IMR-90 (cell line): ENCODE results near the gene UNC13B. TPM values are rescaled to one million over a fixed set of nuclear protein-coding genes. Genes with fewer than 3 reads are reported as not detected.

Experiments
- ATAC-seq: fragments of 200-7000 bp; cut with Tn5 transposase; 2 replicates; pipeline ENCODE4 v1.9.1; 2020; ENCODE audit warnings: low read depth, mild to moderate bottlenecking, moderate library complexity
- BruUV-seq: library from RNA; stranded (reverse); fragments of 400-500 nt; replicated peaks from 2 replicates; lab custom pipeline; 2021; lab: Mats Ljungman, UMichigan
- CTCF ChIA-PET: fragments of 300-600 bp; formaldehyde crosslinking; extraction: SDS; loops from one replicate; lab custom pipeline; 2021; ENCODE audit warnings: antibody characterized with exemption; lab: Yijun Ruan, JAX
- POLR2A ChIA-PET: fragments of 300-600 bp; sonication (Branson Sonifier 250); formaldehyde crosslinking; loops from one replicate; lab custom pipeline; 2022; ENCODE audit warnings: antibody characterized with exemption; ENCODE audit not compliant: unreplicated experiment; lab: Charles Lee
- DNase-seq: peaks from one replicate; pipeline ENCODE4 v3.0.0; 2013
- H2AFZ ChIP-seq: replicated peaks from 2 replicates; pipeline ENCODE3; 2013; ENCODE audit warnings: low read length, mild to moderate bottlenecking; ENCODE audit not compliant: poor library complexity
- H2AK5ac ChIP-seq: 2 replicates; pipeline ENCODE4 v1.6.1; 2013; ENCODE audit warnings: low read depth, low read length, inconsistent platforms
- H2AK9ac ChIP-seq: replicated peaks from 2 replicates; pipeline ENCODE3; 2013; ENCODE audit warnings: mild to moderate bottlenecking, low read depth, low read length, moderate library complexity; ENCODE audit not compliant: poor library complexity
- H2BK120ac ChIP-seq: 2 replicates; pipeline ENCODE4 v1.6.1; 2013; ENCODE audit warnings: low read depth, low read length, inconsistent platforms
- H2BK15ac ChIP-seq: 3 replicates; pipeline ENCODE4 v1.6.1; 2013; ENCODE audit warnings: low read depth, low read length, inconsistent platforms
- H2BK20ac ChIP-seq: 2 replicates; pipeline ENCODE4 v1.6.1; 2013; ENCODE audit warnings: low read depth, mild to moderate bottlenecking, inconsistent platforms, low read length, moderate library complexity
- H2BK5ac ChIP-seq: 2 replicates; pipeline ENCODE4 v1.6.1; 2013; ENCODE audit warnings: mild to moderate bottlenecking, low read depth, low read length, inconsistent platforms; ENCODE audit not compliant: poor library complexity, severe bottlenecking
- H3K14ac ChIP-seq: replicated peaks from 2 replicates; pipeline ENCODE4 v1.6.1; 2013; ENCODE audit warnings: low read depth, low read length, inconsistent platforms
- H3K18ac ChIP-seq: 2 replicates; pipeline ENCODE4 v1.6.1; 2013; ENCODE audit warnings: low read depth, low read length, control low read depth
- H3K23ac ChIP-seq: 2 replicates; pipeline ENCODE4 v1.6.1; 2013; ENCODE audit warnings: low read depth, low read length, inconsistent platforms
- H3K27ac ChIP-seq: 2 replicates; pipeline ENCODE4 v1.5.1; 2013; ENCODE audit warnings: mild to moderate bottlenecking, control low read depth, low read length; ENCODE audit not compliant: insufficient read depth
- H3K27me3 ChIP-seq: 2 replicates; pipeline ENCODE4 v1.6.1; 2013; ENCODE audit warnings: low read length; ENCODE audit not compliant: control insufficient read depth, insufficient read depth
- H3K36me3 ChIP-seq: 2 replicates; pipeline ENCODE4 v1.6.1; 2013; ENCODE audit warnings: low read length, mixed read lengths; ENCODE audit not compliant: control insufficient read depth, insufficient read depth
- H3K4ac ChIP-seq: 2 replicates; pipeline ENCODE4 v1.6.1; 2013; ENCODE audit warnings: low read depth, low read length, inconsistent platforms
- H3K4me1 ChIP-seq: 2 replicates; pipeline ENCODE4 v1.6.1; 2013; ENCODE audit warnings: low read length, mixed read lengths; ENCODE audit not compliant: control insufficient read depth, insufficient read depth
- H3K4me2 ChIP-seq: 2 replicates; pipeline ENCODE4 v1.6.1; 2013; ENCODE audit warnings: low read depth, mild to moderate bottlenecking, control low read depth, low read length, moderate library complexity
- H3K4me3 ChIP-seq: 2 replicates; pipeline ENCODE4 v1.5.1; 2013; ENCODE audit warnings: low read depth, mild to moderate bottlenecking, control low read depth, low read length, moderate library complexity; ENCODE audit not compliant: insufficient read depth
- H3K56ac ChIP-seq: 2 replicates; pipeline ENCODE4 v1.6.1; 2013; ENCODE audit warnings: low read length, inconsistent platforms; ENCODE audit not compliant: insufficient read depth; ENCODE audit errors: extremely low read depth
- H3K79me1 ChIP-seq, 2 experiments: 2 replicates each; pipeline ENCODE4 v1.6.1; 2013; ENCODE audit warnings: low read length in 2 of 2, inconsistent platforms in 1 of 2, low read depth in 1 of 2
- H3K9ac ChIP-seq: 2 replicates; pipeline ENCODE4 v1.6.1; 2013; ENCODE audit warnings: low read depth, low read length, control low read depth
- H3K9me1 ChIP-seq: 2 replicates; pipeline ENCODE4 v1.6.1; 2013; ENCODE audit warnings: low read length, inconsistent platforms; ENCODE audit not compliant: insufficient read depth
- H3K9me3 ChIP-seq: 2 replicates; pipeline ENCODE4 v1.6.1; 2013; ENCODE audit warnings: low read length; ENCODE audit not compliant: control insufficient read depth, insufficient read depth
- H4K20me1 ChIP-seq: 2 replicates; pipeline ENCODE4 v1.6.1; 2013; ENCODE audit warnings: low read length, inconsistent platforms; ENCODE audit not compliant: insufficient read depth
- H4K5ac ChIP-seq: 2 replicates; pipeline ENCODE4 v1.6.1; 2013; ENCODE audit warnings: mild to moderate bottlenecking, low read depth, low read length, control low read depth
- H4K8ac ChIP-seq, 2 experiments: 2 replicates each; pipeline ENCODE4 v1.6.1; 2013; ENCODE audit warnings: low read depth in 2 of 2, low read length in 2 of 2, control low read depth in 1 of 2, inconsistent platforms in 1 of 2
- H4K91ac ChIP-seq: 2 replicates; pipeline ENCODE4 v1.6.1; 2013; ENCODE audit warnings: low read depth, low read length, inconsistent platforms; ENCODE audit not compliant: insufficient read depth
- BHLHE40 ChIP-seq: fragments of 150-350 bp; IDR thresholded peaks from 2 replicates; pipeline ENCODE4 v1.6.1; 2016; ENCODE audit warnings: mild to moderate bottlenecking, low read depth, low read length
- CEBPB ChIP-seq: IDR thresholded peaks from 2 replicates; pipeline ENCODE4 v1.6.1; 2012; ENCODE audit warnings: low read depth, low read length, improper control_type of control experiment
- CHD1 ChIP-seq: IDR thresholded peaks from 2 replicates; pipeline ENCODE4 v1.6.1; 2012; ENCODE audit warnings: low read depth, low read length, improper control_type of control experiment
- MAFK ChIP-seq: IDR thresholded peaks from 2 replicates; pipeline ENCODE4 v1.6.1; 2012; ENCODE audit warnings: low read depth, low read length, improper control_type of control experiment
- MXI1 ChIP-seq: IDR thresholded peaks from 2 replicates; pipeline ENCODE4 v1.6.1; 2012; ENCODE audit warnings: low read depth, mild to moderate bottlenecking, low read length, moderate library complexity, borderline replicate concordance
- NFE2L2 ChIP-seq: fragments of 150-350 bp; IDR thresholded peaks from 2 replicates; pipeline ENCODE4 v1.6.1; 2016; ENCODE audit warnings: low read depth, mild to moderate bottlenecking, low read length
- POLR2A ChIP-seq: IDR thresholded peaks from 2 replicates; pipeline ENCODE4 v1.6.1; 2012; ENCODE audit warnings: mild to moderate bottlenecking, low read depth, low read length
- RAD21 ChIP-seq: IDR thresholded peaks from 2 replicates; pipeline ENCODE4 v1.6.1; 2012; ENCODE audit warnings: low read length, improper control_type of control experiment
- RCOR1 ChIP-seq: IDR thresholded peaks from 2 replicates; pipeline ENCODE4 v1.6.1; 2012; ENCODE audit warnings: mild to moderate bottlenecking, low read length, improper control_type of control experiment; ENCODE audit not compliant: insufficient replicate concordance
- SMC3 ChIP-seq: fragments of 150-350 bp; IDR thresholded peaks from 2 replicates; pipeline ENCODE4 v1.6.1; 2016; ENCODE audit warnings: low read depth, mild to moderate bottlenecking, antibody characterized with exemption, low read length, moderate library complexity
- USF2 ChIP-seq: fragments of 150-350 bp; IDR thresholded peaks from 2 replicates; pipeline ENCODE4 v1.6.1; 2017; ENCODE audit warnings: mild to moderate bottlenecking, antibody characterized with exemption, low read length, low read depth
- WGBS, 2 experiments: methylation state at CpG; one replicate each; pipeline versions ENCODE4 v1.1.5 to v1.1.7; 2013; ENCODE audit warnings: missing lambda C conversion rate in 2 of 2; ENCODE audit not compliant: insufficient read length in 1 of 2; ENCODE audit errors: extremely low coverage in 2 of 2; 5-methylcytosine and 5-hydroxymethylcytosine counted together
- dilution Hi-C: fragments of 300-500 bp; cut with HindIII; formaldehyde crosslinking; loops from one replicate; pipeline ENCODE4 v1.14.3; 2018; ENCODE audit warnings: low sequenced_read_pairs; ENCODE audit not compliant: unreplicated experiment
- in situ Hi-C: fragments of 300-500 bp; cut with MboI; formaldehyde crosslinking; loops from 3 replicates; pipeline ENCODE4 v1.14.3; 2019; ENCODE audit warnings: low sequenced_read_pairs, inconsistent platforms, mixed read lengths
- intact Hi-C: fragments of 100-400 bp; cut with micrococcal nuclease; formaldehyde crosslinking; loops from 2 replicates; pipeline ENCODE4 v1.10.0; 2022
- polyA plus RNA-seq, 3 experiments: library from polyadenylated mRNA; depleted of rRNA; stranded (reverse); fragments of >200 nt; gene quantifications; 2 replicates each; pipeline ENCODE4 v1.2.3, GENCODE V29; 2012; ENCODE audit warnings: low replicate concordance in 1 of 3
- total RNA-seq: library from RNA; depleted of rRNA; stranded (reverse); fragments of >200 nt; gene quantifications from 2 replicates; pipeline ENCODE4 v1.2.3, GENCODE V29; 2012
- TF ChIP-seq, protein P1 (sequence below): conservative IDR thresholded peaks from 2 replicates; pipeline ENCODE4 v1.5.1; 2012; ENCODE audit warnings: mild to moderate bottlenecking, low read depth, low read length, improper control_type of control experiment
- TF ChIP-seq, protein P2 (sequence below): fragments of 150-350 bp; IDR thresholded peaks from 2 replicates; pipeline ENCODE4 v1.6.1; 2016; ENCODE audit warnings: low read depth, mild to moderate bottlenecking, low read length, moderate library complexity, borderline replicate concordance

The UNC13B gene
- total and polyA plus RNA-seq, 2 of the 4 experiments (the other 2 are of a cell fraction), result 7.5 to 14.3 TPM

GRCh38 chr9:35226651-35227050 lies 64.8 kb downstream of the UNC13B start:
- no peaks in the 10 kb centered on the region for H4K20me1 ChIP-seq
- 0 out of 2 replicates have a peak, but pooled peaks cover 2% of the 10 kb centered on the region for H3K9me1 ChIP-seq
- no peak overlapping the region for H3K18ac ChIP-seq
- H2BK20ac ChIP-seq, result no peak overlapping the region
- dilution Hi-C loops (no loop called here), intact Hi-C loops (no loop called here), in situ Hi-C loops (no loop called here)
- H3K4me2 ChIP-seq, result no peak overlapping the region
- no peak overlapping the region for H3K56ac ChIP-seq
- peaks cover 0 to 3% of the 10 kb centered on the region in 2 experiments; a peak in 1 of 4 replicates for H3K79me1 ChIP-seq
- CTCF ChIA-PET, result interaction anchor here (0.9 kb wide), 1 partner anchor 23 kb away, joined by 3 read pairs; no protein-coding TSS in a partner anchor
- no peak overlapping the region for H3K14ac ChIP-seq
- no peak overlapping the region for H4K8ac ChIP-seq
- H3K4me3 ChIP-seq, result no peak overlapping the region
- BruUV-seq, result no TSS peak
- no CpG with 5 or more reads among the region's 3 CpGs for WGBS, 2 experiments
- no peak overlapping the region for H3K4ac ChIP-seq
- ATAC-seq (no peak), DNase-seq (no peak)
- no peak overlapping the region for H4K5ac ChIP-seq
- POLR2A ChIA-PET, result no interaction called here
- H2BK15ac ChIP-seq, result no peak overlapping the region
- H4K91ac ChIP-seq, result no peak overlapping the region
- TF ChIP-seq, protein P1, sequence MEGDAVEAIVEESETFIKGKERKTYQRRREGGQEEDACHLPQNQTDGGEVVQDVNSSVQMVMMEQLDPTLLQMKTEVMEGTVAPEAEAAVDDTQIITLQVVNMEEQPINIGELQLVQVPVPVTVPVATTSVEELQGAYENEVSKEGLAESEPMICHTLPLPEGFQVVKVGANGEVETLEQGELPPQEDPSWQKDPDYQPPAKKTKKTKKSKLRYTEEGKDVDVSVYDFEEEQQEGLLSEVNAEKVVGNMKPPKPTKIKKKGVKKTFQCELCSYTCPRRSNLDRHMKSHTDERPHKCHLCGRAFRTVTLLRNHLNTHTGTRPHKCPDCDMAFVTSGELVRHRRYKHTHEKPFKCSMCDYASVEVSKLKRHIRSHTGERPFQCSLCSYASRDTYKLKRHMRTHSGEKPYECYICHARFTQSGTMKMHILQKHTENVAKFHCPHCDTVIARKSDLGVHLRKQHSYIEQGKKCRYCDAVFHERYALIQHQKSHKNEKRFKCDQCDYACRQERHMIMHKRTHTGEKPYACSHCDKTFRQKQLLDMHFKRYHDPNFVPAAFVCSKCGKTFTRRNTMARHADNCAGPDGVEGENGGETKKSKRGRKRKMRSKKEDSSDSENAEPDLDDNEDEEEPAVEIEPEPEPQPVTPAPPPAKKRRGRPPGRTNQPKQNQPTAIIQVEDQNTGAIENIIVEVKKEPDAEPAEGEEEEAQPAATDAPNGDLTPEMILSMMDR, result no peak
- no peak for TF ChIP-seq CHD1
- no peak for TF ChIP-seq POLR2A
- no peak for TF ChIP-seq MXI1
- TF ChIP-seq RAD21, result no peak
- TF ChIP-seq, protein P2, sequence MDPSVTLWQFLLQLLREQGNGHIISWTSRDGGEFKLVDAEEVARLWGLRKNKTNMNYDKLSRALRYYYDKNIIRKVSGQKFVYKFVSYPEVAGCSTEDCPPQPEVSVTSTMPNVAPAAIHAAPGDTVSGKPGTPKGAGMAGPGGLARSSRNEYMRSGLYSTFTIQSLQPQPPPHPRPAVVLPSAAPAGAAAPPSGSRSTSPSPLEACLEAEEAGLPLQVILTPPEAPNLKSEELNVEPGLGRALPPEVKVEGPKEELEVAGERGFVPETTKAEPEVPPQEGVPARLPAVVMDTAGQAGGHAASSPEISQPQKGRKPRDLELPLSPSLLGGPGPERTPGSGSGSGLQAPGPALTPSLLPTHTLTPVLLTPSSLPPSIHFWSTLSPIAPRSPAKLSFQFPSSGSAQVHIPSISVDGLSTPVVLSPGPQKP, result no peak
- no peak for TF ChIP-seq CEBPB
- no peak for TF ChIP-seq NFE2L2
- TF ChIP-seq USF2, result no peak
- no peak for TF ChIP-seq BHLHE40
- TF ChIP-seq MAFK, result no peak
- no peak for TF ChIP-seq RCOR1
- TF ChIP-seq SMC3, result no peak
- H3K27ac ChIP-seq, result no peak overlapping the region
- H3K4me1 ChIP-seq, result no peaks in the 10 kb centered on the region
- no peaks in the 10 kb centered on the region for H3K36me3 ChIP-seq
- no peaks in the 10 kb centered on the region for H3K27me3 ChIP-seq
- H2BK120ac ChIP-seq, result no peak overlapping the region
- no peak overlapping the region for H3K9ac ChIP-seq
- H2BK5ac ChIP-seq, result no peak overlapping the region
- H2AFZ ChIP-seq, result no peak overlapping the region
- H2AK9ac ChIP-seq, result no peak overlapping the region
- no peak overlapping the region for H3K23ac ChIP-seq
- no peaks in the 10 kb centered on the region for H3K9me3 ChIP-seq
- H2AK5ac ChIP-seq, result no peak overlapping the region
